Activated CD8-positive, alpha-beta memory T cell treated with anti-CD3 and anti-CD28 coated beads for 36 hours (primary cell): ENCODE measurements around the gene MYRIP. TPM values are rescaled to one million over a fixed set of nuclear protein-coding genes. Genes with fewer than 3 reads are reported as not detected.
"Not testable (repeated sequence)": the region's sequence is repeated elsewhere in the genome, so short reads cannot be mapped to it uniquely, and the experiment has no call there.

Experiments
- CTCF ChIA-PET: fragments of 350-600 bp; sonication (Branson Sonifier 250); formaldehyde crosslinking; loops from one replicate; lab custom pipeline; 2021; ENCODE audit warnings: antibody characterized with exemption; lab: Charles Lee
- POLR2A ChIA-PET: fragments of 350-600 bp; sonication (Branson Sonifier 250); formaldehyde crosslinking; loops from one replicate; lab custom pipeline; 2021; ENCODE audit warnings: antibody characterized with exemption; lab: Charles Lee
- total RNA-seq, 2 experiments: library from RNA; stranded (reverse); gene quantifications; one replicate each; pipeline ENCODE4 v1.2.3, GENCODE V29; 2021

The MYRIP gene
- not detected for total RNA-seq

DNA sequence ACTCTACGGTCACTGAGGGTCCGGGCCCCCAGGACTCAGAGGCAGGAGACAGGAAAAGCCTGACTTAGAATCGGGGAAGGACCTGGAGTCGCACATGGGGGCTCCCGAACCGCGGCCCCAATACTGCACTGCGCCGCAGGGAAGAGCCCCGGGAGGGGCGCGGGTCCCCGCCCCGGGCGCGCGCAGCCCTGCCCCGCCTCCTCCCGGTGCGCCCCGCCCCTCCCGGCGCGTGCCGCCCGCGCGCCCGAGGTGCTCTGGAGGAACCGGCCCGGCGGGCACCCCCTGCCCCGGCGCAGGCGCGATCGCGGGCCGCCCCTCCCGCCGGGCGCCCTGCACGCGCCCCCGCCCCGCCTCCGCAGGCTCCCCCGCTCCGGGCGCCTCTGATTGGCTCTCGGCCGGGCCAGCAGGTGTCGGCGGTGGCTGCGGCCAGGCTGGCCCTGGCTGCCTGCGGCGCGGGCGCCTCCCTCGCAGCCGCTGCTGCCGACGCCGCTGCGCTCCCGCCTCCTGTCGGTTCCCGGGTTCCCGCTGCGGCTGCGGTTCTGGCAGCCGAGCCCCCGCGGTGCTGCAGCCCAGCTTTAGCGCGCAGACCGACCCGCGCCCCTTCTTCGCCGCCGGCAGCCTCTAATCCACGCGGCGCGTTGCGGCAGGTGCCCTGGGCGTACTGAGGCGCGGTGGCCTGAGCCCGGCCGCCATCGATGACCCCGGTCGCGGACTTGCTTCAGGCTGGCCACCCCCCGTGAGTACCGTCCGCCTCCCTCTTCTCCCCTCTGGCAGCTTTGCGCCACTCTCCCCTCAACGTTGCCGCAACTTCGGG lies at the start of gene MYRIP:
TSS of gene MYRIP (plus strand) at position 429 of the 814 bp plus-strand sequence. CDS start 91,208 bp downstream, outside the sequence.
- ChIA-PET CTCF (no interaction called here), POLR2A (no interaction called here)

DNA sequence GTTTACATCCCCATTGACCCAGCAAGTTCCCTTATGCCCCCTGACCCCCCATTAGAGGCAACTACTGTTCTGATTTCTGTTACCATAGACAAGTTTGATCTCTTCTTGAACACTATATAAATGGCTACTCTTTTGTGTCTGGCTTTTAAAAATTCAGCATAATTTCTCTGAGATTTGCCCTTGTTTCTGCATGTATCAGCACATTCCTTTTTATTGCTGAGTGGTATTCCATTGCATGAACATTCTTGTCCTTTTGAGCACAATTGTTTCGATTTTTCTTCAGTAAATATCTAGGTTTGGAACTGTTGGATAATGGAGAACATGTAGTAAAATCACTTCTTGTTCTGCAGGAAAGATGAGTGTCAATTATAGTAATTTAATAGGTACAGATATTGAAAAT lies 49.1 kb upstream of the MYRIP start:
- POLR2A ChIA-PET: no interaction called here
- CTCF ChIA-PET: no interaction called here

DNA sequence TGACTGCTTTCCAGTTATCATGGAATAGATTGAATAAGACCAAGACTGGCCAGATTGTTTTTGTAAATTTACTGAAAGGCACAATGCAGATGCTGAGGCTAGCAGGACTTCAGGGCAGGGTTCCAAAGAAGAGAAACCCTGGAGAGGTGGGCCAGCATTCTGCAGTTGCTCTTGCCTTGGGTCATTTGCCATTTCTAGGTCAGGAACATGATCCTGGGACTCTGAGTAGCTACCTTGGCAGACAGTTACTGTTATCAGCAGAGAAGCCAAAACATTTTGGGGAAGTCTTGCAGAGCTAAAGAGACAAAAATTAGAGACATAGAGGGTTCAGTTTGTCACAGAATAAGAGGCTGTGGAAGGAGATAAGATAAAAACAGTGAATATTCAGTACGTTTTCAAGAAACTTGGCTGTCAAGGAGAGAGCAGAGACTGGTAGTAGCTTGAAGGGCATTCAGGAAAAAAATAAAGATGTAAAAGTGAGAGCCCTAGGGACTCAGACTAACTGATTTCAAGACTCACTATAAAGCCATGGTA lies 46.8 kb upstream of the MYRIP start:
- CTCF ChIA-PET: no interaction called here
- POLR2A ChIA-PET: no interaction called here

DNA sequence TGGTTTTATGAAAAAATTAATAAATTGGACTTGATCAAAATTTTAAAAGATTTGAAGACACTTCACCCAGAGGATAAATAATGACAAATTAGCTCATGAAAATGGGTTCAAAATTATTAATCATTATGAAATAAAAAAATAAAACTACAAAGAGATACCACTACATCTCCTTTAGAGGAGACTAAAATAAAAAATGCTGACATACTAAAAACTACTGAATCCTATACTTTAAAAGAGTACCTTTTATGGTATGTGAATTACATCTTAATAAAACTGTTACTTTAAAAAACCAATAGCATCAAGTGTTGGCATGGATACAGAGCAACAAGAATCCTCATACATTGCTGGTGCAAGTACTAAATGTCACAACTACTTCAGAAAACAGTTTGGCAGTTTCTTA lies 46.0 kb upstream of the MYRIP start:
- ChIA-PET CTCF (no interaction called here), POLR2A (no interaction called here)

DNA sequence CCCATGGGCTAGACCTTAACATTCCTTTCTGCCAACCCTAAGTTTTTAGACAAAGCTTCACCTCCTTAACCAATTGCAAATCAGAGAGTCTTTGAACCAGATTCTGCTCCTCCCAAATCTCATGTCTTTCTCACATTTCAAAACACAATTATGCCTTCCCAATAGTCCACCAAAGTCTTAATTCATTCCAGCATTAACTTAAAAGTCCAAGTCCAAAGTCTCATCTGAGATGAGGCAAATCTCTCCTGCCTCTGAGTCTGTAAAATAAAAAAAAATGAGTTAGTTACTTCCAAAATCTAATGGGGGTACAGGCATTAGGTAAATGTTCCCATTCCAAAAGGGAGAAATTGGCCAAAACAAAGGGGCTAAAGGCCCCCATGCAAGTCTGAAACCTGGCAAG lies 43.8 kb upstream of the MYRIP start:
- CTCF ChIA-PET: no interaction called here
- POLR2A ChIA-PET: no interaction called here

DNA sequence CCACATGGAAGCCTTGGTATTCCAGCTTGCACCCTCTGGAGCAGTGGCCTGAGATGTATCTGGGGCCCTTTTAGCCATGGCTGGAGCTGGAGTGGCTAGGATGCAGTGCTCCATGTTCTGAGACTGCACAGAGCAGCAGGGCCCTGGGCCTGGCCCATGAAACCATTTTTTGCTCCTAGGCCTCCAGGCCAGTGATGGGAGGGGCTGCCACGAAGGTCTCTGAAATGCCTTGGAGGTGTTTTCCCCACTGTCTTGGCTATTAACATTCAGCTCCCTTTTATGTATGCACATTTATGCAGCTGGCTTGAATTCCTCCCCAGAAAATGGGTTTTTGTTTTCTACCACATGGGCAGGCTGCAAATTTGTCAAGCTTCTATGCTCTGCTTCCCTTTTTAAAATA lies 43.0 kb upstream of the MYRIP start:
- ChIA-PET POLR2A (no interaction called here), CTCF (no interaction called here)

DNA sequence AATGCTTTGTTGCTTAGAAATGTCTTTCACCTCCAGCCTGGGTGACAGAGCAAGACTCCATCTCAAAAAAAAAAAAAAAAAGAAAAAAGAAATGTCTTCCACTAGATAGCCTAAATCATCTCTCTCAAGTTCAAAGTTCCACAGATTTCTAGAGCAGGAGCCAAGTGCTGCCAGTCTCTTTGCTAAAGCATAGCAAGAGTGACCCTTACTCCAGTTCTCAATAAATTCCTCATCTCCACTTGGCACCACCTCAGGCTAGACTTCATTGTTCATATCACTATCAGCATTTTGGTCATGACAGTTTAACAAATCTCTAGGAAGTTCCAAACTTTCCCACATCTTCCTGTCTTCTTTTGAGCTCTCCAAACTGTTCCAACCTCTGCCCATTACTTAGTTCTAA lies 42.5 kb upstream of the MYRIP start:
- CTCF ChIA-PET, POLR2A ChIA-PET: not testable (repeated sequence)

DNA sequence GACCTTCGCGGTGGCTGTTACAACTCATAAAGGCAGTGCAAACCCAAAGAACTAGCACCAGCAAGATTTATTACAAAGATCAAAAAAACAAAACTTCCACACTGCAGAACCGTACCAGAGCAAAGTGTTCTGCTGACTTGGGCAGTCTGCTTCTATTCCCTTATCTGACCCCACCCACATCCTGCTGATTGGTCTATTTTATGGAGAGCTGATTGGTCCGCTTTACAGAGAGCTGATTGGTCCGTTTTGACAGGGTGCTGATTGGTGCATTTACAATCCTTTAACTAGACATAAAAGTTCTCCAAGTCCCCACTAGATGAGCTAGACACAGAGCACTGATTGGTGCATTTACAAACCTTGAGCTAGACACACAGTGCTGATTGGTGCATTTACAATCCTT lies 31.2 kb upstream of the MYRIP start:
- CTCF ChIA-PET, POLR2A ChIA-PET: not testable (repeated sequence)

DNA sequence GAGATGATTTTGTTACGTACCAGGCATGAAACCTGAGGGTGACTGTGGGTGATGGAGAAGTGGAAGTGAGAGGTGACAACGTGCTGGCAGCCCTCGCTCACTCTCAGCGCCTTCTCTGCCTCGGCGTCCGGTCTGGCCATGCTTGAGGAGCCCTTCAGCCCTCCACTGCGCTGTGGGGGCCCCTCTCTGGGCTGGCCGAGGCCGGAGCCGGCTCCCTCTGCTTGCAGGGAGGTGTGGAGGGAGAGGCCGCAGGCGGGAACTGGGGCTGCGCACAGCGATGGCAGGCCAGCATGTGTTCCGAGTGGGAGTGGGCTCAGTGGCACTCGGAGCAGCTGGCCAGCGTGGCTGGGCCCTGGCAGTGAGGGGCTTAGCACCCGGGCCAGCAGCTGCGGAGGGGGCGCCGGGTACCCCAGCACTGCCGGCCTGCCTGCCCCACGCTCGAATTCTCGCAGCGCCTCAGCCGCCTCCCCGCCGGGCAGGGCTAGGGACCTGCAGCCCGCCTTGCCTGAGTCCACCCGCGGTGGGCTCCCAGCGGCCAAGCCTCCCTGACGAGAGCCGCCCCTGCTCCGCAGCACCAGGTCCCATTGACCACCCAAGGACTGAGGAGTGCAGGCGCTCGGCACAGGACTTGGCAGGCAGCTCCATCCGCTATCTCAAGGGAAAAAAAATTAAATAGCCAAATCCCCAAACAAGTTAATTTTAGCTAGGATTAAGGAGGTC lies 29.7 kb upstream of the MYRIP start:
- POLR2A ChIA-PET: no interaction called here
- CTCF ChIA-PET: interaction anchor here (1.2 kb wide), 1 partner anchor 35 kb away, joined by 3 read pairs; no protein-coding TSS in a partner anchor

DNA sequence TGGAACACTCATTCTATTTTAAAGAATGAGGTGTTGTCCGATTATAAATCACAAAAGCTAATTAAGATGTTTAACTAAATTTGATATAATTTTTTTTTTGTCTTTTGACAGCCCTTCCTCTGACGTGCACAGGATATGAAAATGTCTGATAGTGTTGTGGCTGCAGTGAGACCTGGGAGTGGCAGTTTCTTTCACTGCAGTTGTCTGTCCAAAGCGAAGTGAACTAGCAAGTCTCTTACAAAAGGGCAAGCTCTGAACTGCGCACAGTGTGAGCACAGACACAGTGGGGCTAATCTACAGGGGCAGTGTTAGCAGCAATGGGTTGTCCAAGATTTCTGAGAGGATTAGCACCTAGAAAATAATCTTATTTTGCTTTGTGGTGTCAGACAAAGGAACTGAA lies 29.1 kb upstream of the MYRIP start:
- ChIA-PET POLR2A (no interaction called here), CTCF (interaction anchor here (1.2 kb wide), 1 partner anchor 36 kb away, joined by 3 read pairs; no protein-coding TSS in a partner anchor)

DNA sequence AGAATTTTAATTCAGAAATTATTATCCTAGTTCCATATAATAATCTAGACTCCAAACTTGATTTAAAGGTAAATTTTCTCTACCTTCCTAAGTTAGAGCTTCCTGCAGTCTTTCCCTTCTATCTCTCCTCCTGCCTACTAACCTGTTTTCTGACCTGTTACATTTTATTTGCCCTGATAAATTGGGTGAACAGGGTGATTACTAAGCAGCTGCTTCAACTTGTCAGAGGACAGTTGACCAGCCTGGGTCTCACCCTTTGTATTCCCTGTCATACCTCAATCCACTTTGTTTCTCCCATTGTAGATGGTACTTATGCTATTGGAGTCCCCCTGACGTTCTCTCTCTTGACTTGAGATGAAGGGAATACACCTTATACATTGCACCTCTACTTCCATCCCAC lies 28.4 kb upstream of the MYRIP start:
- POLR2A ChIA-PET: no interaction called here
- CTCF ChIA-PET: interaction anchor here (1.2 kb wide), 1 partner anchor 37 kb away, joined by 3 read pairs; no protein-coding TSS in a partner anchor

DNA sequence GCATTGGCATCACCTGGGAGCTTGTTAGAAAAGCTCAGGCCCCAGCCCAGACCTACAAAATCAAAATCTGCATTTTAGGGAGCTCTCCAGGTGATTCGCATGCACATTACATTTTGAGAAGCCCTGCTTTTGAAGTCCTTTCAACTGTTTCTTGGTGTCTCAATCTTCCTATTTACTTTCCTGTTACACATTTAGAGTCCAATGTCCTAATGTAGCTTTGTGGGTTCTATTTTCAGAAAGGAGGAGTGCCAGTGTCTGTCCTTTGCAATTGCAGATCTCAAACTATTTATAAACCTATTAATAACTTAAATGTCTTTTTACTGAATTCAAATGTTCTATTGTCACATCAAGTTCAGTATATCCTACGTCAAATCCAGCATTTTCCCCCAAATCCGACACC lies 27.8 kb upstream of the MYRIP start:
- POLR2A ChIA-PET: no interaction called here
- CTCF ChIA-PET: no interaction called here

DNA sequence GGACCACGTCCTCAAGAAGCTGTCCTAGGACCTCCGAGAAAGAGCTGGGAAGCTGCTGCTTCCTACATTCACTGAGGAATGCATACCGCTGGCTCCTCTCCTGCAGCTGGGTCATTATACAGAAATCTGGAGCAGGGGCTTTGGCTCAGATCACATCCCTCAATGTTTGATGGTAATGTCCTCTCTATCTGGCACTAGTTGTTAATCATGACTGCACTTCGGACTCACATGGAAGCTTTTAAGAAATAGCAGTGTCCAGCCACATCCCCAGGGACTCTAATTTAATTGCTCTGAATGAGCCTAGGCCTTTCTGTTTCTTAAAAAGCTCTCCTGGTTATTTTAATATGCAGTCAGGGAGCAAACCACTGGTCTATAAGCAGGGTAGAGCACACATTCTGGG lies 25.7 kb upstream of the MYRIP start:
- CTCF ChIA-PET: interaction anchor here (0.5 kb wide), 1 partner anchor 13 kb away, joined by 3 read pairs; no protein-coding TSS in a partner anchor
- POLR2A ChIA-PET: no interaction called here

DNA sequence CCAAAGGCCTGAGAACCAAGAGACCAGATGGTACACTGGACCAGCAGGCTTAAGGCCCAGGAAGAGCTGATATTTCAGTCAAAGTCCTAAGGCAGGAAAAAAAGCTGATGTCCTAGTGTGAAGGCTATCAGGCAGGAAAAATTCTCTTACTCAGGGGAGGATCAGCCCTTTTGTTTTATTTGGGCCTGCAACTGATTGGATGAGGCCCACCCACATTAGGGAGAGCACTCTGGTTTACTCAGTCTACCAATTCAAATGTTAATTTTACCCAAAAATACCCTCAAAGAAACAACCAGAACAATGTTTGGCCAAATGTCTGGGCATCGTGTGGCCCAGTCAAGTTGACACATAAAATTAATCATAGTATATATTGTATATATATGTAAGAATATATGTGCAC lies 24.5 kb upstream of the MYRIP start:
- CTCF ChIA-PET: no interaction called here

DNA sequence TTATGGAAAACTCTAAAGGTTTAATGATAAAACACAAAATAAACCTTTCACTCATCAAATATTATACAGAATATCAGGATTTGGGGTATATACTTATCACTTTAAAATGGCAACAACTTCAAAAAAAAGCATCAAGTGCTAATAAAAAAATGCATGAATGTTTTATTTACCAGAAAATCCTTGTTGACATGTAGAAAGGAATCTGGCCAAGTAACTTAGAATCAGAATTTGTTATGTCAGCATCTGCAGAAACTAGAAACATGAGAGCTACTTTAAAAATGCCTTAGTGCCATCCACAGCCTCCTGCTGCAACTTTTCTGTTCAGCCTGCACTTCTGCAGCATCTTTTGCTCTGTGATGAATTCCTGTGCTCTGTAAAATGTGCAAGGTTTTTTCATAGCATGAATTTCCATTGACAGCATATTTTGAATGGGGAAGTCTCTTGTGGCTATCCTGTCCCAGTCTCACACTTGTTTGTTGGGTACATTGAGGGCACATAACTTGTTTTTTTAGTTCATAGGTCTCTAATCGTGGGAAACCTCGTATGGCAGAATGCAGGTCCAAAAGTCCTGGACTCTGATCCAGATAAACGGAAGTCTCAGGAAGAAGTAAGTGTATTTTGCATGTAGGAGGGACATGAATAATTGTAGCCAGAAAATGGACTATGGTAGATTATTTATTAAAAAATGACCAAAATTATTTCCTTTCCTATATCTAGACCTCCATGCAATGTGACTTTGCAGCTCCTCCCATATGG lies 21.1 kb upstream of the MYRIP start:
- CTCF ChIA-PET: no interaction called here
- POLR2A ChIA-PET: no interaction called here

More for the DNA sequence above, 24.5 kb upstream of the MYRIP start:
- POLR2A ChIA-PET: no interaction called here

DNA sequence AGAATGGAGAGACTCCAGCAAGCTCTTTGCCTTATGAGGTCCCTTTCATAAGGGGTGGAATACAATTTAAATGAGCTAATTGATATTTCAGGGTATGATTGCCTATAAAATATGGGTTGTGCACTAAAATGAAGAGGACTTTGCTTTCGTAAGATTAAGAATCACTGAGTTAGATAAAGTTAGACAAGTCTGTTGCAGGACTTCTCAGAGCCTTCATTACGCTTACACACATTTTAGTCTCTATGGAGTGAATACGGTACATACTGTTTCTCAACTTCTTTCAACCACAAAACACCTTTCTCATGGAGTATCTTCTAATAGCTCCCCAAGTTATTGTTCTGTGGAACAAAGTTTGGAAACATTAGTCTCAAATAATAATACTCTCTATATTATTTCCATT lies 17.8 kb upstream of the MYRIP start:
- ChIA-PET CTCF (no interaction called here), POLR2A (no interaction called here)

DNA sequence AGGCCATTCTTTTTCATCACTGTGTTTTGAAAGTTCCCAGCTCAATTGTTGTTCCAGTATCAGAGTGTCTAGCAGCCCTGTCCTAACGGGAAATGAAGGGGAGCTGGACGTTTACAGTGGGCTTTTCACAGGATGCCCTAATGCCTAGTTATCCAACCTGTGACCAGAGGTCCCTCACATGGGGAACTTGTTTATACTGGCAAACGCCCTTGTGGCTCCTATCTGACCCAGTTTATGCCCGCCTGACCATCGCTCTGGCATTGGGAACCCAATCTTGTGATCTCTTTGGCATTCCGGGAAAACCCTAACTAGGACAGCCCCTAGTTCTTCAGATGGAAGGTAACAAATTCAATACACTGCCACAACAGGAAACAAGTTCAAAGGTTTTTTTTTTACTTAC lies 14.5 kb upstream of the MYRIP start:
- CTCF ChIA-PET: no interaction called here
- POLR2A ChIA-PET: no interaction called here

DNA sequence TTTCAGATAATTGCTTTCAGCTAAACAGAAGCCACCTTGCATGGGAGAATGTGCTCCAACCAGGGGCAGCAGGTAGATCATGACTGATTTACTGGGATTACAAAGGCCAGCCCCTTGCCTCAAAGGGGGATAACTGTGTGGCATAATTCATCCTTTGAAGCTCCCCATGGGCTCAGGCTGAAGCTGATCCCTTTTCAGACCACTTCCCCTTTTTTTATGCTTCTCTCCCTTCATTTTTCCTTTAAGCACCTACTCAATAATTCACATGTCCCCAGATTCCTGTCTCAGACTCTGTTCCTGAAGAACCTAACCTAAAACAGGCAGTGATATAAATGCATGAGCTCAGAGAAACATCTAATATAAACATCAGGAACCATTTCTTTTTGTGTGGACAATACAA lies 8.2 kb upstream of the MYRIP start:
- POLR2A ChIA-PET: no interaction called here

DNA sequence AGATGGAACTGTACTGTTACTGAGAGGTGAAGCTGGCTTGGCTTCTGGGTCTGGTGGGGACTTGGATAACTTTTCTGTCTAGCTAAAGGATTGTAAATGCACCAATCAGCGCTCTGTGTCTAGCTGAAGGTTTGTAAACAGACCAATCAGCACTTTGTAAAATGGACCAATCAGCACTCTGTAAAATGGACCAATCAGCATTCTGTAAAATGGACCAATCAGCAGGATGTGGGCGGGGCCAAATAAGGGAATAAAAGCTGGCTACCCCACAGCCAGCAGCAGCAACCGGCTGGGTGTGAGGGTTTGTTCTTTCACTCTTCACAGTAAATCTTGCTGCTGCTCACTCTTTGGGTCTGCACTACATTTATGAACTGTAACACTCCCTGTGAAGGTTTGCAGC lies 6.9 kb upstream of the MYRIP start:
- CTCF ChIA-PET, POLR2A ChIA-PET: not testable (repeated sequence)

More for the DNA sequence above, 8.2 kb upstream of the MYRIP start:
- CTCF ChIA-PET: no interaction called here

DNA sequence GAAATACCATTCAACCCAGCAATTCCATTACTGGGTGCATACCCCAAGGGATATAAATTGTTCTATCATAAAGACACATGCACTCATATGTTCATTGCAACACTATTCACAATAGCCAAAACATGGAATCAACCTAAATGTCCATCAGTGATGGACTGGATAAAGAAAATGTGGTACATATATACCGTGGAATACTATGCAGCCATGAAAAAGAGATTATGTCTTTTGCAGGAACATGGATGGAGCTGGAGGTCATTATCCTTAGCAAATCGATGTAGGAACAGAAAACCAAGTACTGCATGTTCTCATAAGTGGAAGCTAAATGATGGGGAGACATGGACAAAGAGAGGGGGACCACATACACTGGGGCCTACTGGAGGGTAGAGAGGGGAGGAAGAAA lies 5.5 kb upstream of the MYRIP start:
- CTCF ChIA-PET: no interaction called here
- POLR2A ChIA-PET: no interaction called here
